Measurements from ENCODE around the gene DNAH12. TPM values are rescaled to one million over a fixed set of nuclear protein-coding genes. Genes with fewer than 3 reads are reported as not detected.

DNAH12 gene
- total RNA-seq, 1 experiment from 2014 or later = not detected

GRCh38 chr3:57287205-57287604 is 256.9 kb downstream of the DNAH12 start:
- Histone ChIP-seq H3K27me3 (ENCODE audit: insufficient read depth, low read length) (no peaks in the 10 kb centered on the region), H3K9me3 (ENCODE audit: control insufficient read depth in 1 of 2, insufficient read depth in 1 of 2, low read depth in 1 of 2, low read length in 2 of 2) (no peaks in the 10 kb centered on the region), H2AFZ (ENCODE audit: low read depth, low read length, poor library complexity, severe bottlenecking) (no peak overlapping the region), H3K4me2 (ENCODE audit: low read length) (no peak overlapping the region), H3K79me2 (ENCODE audit: insufficient read depth, low read length) (no peaks in the 10 kb centered on the region), H4K20me1 (ENCODE audit: insufficient read depth) (no peaks in the 10 kb centered on the region), H3K27ac (ENCODE audit: low read depth, low read length) (no peak overlapping the region), H3K36me3 (ENCODE audit: control insufficient read depth in 1 of 2, insufficient read depth in 2 of 2, low read length in 2 of 2) (no peaks in the 10 kb centered on the region), H3K4me1 (ENCODE audit: control insufficient read depth in 1 of 2, insufficient read depth in 2 of 2, low read length in 2 of 2) (no peaks in the 10 kb centered on the region), H3K9me2 (ENCODE audit: insufficient read depth) (no peaks in the 10 kb centered on the region), H3K9ac (ENCODE audit: low read length) (no peak overlapping the region), H3K4me3 (replicated peaks in 1 of 2; ENCODE audit: low read depth in 1 of 2, low read length in 2 of 2) (no peak overlapping the region)
- BruUV-seq (replicated peaks) = no TSS peak
- ChIA-PET CTCF (interaction anchor here (1.4 kb wide), 1 partner anchor 9 kb away, joined by 4 read pairs; no protein-coding TSS in a partner anchor), POLR2A (no interaction called here), RAD21 (ENCODE audit: low non-redundant PET in 1 of 2, low total read pairs in 2 of 2, uncharacterized antibody in 2 of 2, unreplicated experiment in 2 of 2) (no interaction called here)
- ATAC-seq (no peak), DNase-seq (ENCODE audit: low read depth, low spot score) (no peak)
- intact Hi-C loops (cut with micrococcal nuclease) = no loop called here
- TF ChIP-seq ELF1 (IDR thresholded peaks at IDR 0.05; ENCODE audit: borderline replicate concordance, low read depth) = no peak
- TF ChIP-seq ZNF274 (IDR thresholded peaks at IDR 0.05; ENCODE audit: low read depth, low read length) = no peak
- no peak for TF ChIP-seq FOSL1 (IDR thresholded peaks at IDR 0.05; ENCODE audit: low read depth)
- TF ChIP-seq EZH2phosphoT487 (IDR thresholded peaks at IDR 0.05; ENCODE audit: borderline replicate concordance) = no peak
- TF ChIP-seq SRF (IDR thresholded peaks at IDR 0.05; ENCODE audit: low read depth) = no peak
- no peak for TF ChIP-seq JUND (IDR thresholded peaks at IDR 0.05)
- TF ChIP-seq SIN3A (IDR thresholded peaks at IDR 0.05; ENCODE audit: low read depth) = no peak
- TF ChIP-seq EGR1 (IDR thresholded peaks at IDR 0.05; ENCODE audit: low read depth) = no peak
- TF ChIP-seq REST (IDR thresholded peaks at IDR 0.05; ENCODE audit: low read depth) = no peak
- no peak for TF ChIP-seq POLR2AphosphoS5 (IDR thresholded peaks at IDR 0.05; ENCODE audit: low read depth, low read length)
- no peak for TF ChIP-seq CEBPB (IDR thresholded peaks at IDR 0.05; ENCODE audit: low read depth)
- no peak for TF ChIP-seq ZFX (IDR thresholded peaks at IDR 0.05)
- no peak for TF ChIP-seq POLR2A (IDR thresholded peaks at IDR 0.05; ENCODE audit: borderline replicate concordance, extremely low read depth, insufficient read depth, insufficient read length)
- TF ChIP-seq YY1 (IDR thresholded peaks at IDR 0.05; ENCODE audit: extremely low read depth, insufficient replicate concordance, low read depth, low read length) = no peak
- no peak for TF ChIP-seq RAD21 (IDR thresholded peaks at IDR 0.05; ENCODE audit: low read depth)

Measured in HCT116 (cell line).